Neuronal stem cell (in vitro differentiated cells): Measurements from ENCODE around the gene CUTA. TPM values are rescaled to one million over a fixed set of nuclear protein-coding genes. Genes with fewer than 3 reads are reported as not detected.

Source experiments
- small RNA-seq: library from polyadenylated mRNA; stranded (forward); fragments of <200 nt; extraction: miRNeasy Mini kit (QIAGEN cat#:217004); gene quantifications from one replicate; pipeline ENCODE3, GENCODE V24; 2013; ENCODE audit not compliant: insufficient read depth

The CUTA gene

Small RNAs within 50 kb of the gene (small RNA-seq; reads per million reads assigned to genes)
- gene RPL35AP4, result not detected
- not detected for gene ZBTB9
